Neuron (in vitro differentiated cells): ENCODE data around the gene IFT52.

Experiments
- H2AFZ ChIP-seq: one replicate; pipeline ENCODE4 v1.6.1; 2013; ENCODE audit warnings: low read depth, mild to moderate bottlenecking, inconsistent platforms, low read length, moderate library complexity
- H3K27me3 ChIP-seq: one replicate; pipeline ENCODE4 v1.6.1; 2013; ENCODE audit warnings: low read length; ENCODE audit not compliant: insufficient read depth
- H3K36me3 ChIP-seq: one replicate; pipeline ENCODE4 v1.6.1; 2013; ENCODE audit warnings: low read length; ENCODE audit not compliant: insufficient read depth
- H3K4me1 ChIP-seq: one replicate; pipeline ENCODE4 v1.6.1; 2013; ENCODE audit warnings: low read length; ENCODE audit not compliant: insufficient read depth
- H3K4me3 ChIP-seq: 2 replicates; pipeline ENCODE4 v1.5.1; 2013; ENCODE audit warnings: mild to moderate bottlenecking, low read length, moderate library complexity
- H3K9me3 ChIP-seq: one replicate; pipeline ENCODE4 v1.6.1; 2013; ENCODE audit warnings: low read length

Gene IFT52

DNA sequence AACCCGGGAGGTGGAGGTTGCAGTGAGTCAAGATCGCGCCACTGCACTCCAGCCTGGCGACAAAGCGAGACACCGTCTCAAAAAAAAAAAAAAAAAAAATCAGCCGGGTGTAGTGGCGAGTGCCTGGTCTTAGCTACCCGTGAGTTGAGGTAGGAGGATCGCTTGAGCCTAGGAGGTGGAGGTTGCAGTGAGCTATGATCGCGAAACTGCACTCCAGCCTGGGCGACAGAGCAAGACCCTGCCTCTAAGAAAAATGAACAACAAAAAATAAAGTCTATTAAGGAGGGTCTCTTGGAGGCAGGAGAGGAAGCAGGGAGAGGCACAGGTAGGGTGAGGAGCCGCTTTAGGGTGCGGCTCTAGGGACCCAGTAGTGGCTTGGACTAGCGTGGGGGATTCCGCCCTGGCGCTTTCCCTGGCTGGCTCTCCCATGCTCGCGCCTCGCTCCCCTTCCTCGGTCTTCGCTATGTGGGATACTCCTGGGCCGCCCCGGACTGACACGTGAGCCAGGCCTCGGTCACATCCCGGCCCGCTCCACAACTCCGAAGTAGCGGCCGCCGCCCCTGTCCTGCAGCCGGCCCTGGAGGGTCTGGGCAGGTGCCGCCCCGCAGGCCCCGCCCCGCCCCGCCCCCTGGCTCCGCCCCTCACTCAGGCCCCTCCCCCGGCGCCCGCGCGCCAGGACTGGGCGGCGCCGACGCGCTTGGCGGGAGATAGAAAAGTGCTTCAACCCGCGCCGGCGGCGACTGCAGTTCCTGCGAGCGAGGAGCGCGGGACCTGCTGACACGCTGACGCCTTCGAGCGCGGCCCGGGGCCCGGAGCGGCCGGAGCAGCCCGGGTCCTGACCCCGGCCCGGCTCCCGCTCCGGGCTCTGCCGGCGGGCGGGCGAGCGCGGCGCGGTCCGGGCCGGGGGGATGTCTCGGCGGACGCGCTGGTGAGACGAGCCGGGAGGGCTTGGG lies 75.9 kb downstream of the IFT52 start, which contains the start of gene MYBL2:
Gene MYBL2 (plus strand): TSS at position 739 of the 953 bp plus-strand sequence. CDS start 170 bp downstream, at position 909.
- Histone ChIP-seq H2AFZ (peak within 1 kb of the TSS; percentile 59), H3K27me3 (peaks cover 4% of the 10 kb centered on the region), H3K36me3 (peaks cover 9% of the 10 kb centered on the region), H3K9me3 (no peaks in the 10 kb centered on the region), H3K4me3 (peak within 1 kb of the TSS; percentile 57), H3K4me1 (peaks cover 4% of the 10 kb centered on the region)

DNA sequence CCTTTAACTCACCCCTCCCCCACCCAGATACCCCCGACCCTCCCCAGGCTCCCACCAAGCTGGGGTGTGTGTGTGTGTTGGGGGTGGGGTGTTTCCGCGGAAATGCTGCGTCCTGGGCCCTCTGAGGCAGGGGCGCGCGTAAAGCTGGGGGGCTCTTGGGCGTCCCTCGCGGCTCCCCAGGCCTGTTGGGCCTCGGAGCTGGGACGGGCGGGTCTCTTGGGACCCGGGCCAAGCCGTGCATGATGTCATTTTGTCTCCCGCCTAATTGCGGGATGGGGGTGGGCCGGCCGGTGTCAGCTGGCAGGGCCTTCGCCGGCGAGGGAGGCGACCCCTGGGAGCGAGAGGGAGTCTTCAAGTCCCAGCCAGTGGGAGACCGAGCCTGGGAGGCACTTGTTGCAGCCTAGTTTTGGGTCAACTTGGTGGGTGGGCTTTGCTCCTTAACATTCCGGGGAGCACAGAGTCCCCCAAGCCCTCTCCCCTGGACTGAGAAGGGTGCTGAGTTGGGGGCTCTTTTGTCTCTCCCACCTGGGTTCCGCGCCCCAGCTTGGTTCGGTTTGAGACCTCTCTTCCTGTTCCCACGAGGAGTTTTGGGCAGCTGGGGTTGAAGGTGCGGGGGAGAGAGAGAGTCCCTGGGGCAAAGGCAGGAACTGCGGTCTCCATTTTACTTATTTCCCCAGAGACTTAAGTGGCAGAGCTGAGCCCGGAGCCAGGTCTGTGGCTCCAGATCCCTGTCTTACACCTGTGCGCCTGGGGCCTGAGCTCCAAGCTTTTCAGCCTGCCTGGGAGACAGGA lies 76.8 kb downstream of the IFT52 start:
- H3K36me3 ChIP-seq = peaks cover 14% of the 10 kb centered on the region
- H3K27me3 ChIP-seq = peaks cover 4% of the 10 kb centered on the region
- H3K4me1 ChIP-seq = peaks cover 4% of the 10 kb centered on the region
- H3K9me3 ChIP-seq = no peaks in the 10 kb centered on the region
- peak overlapping the region; percentile 36 for H2AFZ ChIP-seq
- peak overlapping the region; percentile 57 for H3K4me3 ChIP-seq

DNA sequence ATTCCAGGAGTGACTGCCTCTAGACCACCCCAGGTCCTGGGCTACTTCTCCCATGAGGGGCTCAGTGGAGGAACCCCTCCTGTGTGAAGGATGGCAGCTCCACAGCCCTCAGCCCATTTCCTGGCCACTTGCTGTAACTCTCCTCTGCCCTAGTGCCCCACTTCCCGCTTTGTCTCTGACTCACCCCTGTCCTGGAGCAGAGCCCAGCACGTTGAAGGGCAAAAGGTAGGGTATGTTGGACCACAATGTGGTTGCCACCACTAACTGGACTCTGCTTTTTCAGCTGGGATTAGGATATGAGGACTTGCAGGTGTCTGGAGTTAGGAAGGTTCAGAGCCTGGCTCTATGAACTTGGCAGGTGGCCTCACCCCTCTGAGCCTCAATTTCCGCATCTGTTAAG lies 78.6 kb downstream of the IFT52 start:
- H3K4me1 ChIP-seq = peaks cover 4% of the 10 kb centered on the region
- H3K36me3 ChIP-seq = peaks cover 19% of the 10 kb centered on the region
- no peaks in the 10 kb centered on the region for H3K9me3 ChIP-seq
- H3K27me3 ChIP-seq = peaks cover 4% of the 10 kb centered on the region
- no peak overlapping the region for H2AFZ ChIP-seq
- H3K4me3 ChIP-seq = no peak overlapping the region

DNA sequence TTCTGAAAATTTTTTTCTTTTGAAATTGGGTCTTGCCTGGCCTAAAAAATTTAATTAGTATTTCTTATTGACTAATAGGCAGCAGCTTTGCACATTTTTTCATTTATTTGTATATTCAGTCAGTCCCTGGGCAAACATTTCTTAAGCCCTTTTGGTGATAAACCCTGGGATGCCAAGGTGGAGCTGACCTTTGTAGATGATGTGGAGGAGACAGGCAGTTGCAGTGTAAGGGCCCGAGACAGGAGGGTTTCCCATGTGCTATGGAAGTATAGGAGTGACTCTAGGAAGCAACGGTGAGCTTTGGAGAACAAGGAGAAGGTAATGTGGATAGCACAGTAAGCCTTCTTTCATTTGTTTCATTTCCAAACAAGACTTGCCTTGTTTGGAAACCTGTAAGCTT lies 79.7 kb downstream of the IFT52 start:
- H3K36me3 ChIP-seq = peaks cover 20% of the 10 kb centered on the region
- H3K4me3 ChIP-seq = no peak overlapping the region
- peaks cover 4% of the 10 kb centered on the region for H3K27me3 ChIP-seq
- peaks cover 4% of the 10 kb centered on the region for H3K4me1 ChIP-seq
- no peak overlapping the region for H2AFZ ChIP-seq
- no peaks in the 10 kb centered on the region for H3K9me3 ChIP-seq

DNA sequence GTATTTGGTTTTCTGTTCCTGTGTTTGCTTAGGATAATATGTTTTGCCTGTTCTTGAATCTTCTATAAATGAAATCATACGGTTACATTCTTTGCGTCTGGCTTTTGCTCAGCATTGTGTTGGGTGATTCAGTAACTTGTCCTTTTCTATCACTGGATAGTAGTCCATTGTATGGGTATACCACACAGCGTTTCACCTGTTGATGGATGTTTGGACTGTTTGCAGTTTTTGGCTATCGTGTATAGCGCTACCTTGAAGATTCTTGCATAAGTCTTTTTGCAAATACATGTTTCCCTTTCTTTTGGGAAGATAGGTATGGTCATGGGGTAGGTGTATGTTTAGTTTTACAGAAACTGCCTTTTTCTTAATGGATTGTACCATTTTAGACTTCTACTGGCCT lies 85.6 kb downstream of the IFT52 start:
- peaks cover 29% of the 10 kb centered on the region for H3K36me3 ChIP-seq
- H3K4me1 ChIP-seq = no peaks in the 10 kb centered on the region
- no peak overlapping the region for H2AFZ ChIP-seq
- H3K27me3 ChIP-seq = no peaks in the 10 kb centered on the region
- H3K9me3 ChIP-seq = peaks cover 2% of the 10 kb centered on the region
- no peak overlapping the region for H3K4me3 ChIP-seq

DNA sequence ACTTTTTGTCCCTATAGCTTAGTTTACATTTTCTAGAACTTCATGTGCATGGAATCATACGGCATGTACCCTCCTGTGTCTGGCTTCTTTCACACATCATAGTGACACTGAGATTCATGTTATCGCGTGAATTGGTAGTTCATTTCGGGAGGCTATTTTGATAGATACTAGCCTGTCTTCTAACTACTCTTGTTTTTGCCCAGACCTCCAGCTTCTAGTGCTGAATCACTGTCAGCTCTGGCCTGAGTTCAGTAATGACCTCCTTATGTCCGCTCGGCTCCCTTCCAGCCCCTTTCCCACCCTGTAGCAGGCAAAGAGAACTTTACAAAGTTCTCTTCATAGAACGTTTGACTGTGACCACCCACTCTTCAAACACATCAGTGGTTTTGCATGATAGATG lies 90.2 kb downstream of the IFT52 start:
- Histone ChIP-seq H3K4me3 (no peak overlapping the region), H3K27me3 (no peaks in the 10 kb centered on the region), H2AFZ (no peak overlapping the region), H3K9me3 (peaks cover 2% of the 10 kb centered on the region), H3K36me3 (peaks cover 34% of the 10 kb centered on the region), H3K4me1 (no peaks in the 10 kb centered on the region)

DNA sequence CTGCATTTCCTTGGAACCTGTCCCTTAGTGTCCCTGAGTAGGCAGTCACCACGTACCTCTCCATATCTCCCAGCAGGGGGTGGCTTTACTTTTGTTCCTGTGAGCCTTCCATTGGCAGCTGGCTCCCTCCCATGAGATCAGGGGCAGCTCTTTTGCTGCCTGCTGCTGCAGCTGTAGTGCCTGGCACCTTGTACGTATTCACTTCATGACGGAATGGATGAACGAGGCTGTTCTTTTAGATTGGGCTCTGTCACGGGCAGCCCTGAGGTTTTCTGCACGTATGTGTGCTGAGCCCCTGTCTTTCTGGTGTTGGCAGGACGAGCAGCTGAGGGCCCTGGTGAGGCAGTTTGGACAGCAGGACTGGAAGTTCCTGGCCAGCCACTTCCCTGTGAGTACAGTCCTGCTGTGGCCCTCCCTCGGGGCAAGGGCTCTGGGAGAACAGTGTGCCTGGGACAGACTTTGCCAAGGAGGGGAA lies 90.8 kb downstream of the IFT52 start:
- peaks cover 2% of the 10 kb centered on the region for H3K9me3 ChIP-seq
- H3K36me3 ChIP-seq = peaks cover 30% of the 10 kb centered on the region
- H3K4me3 ChIP-seq = no peak overlapping the region
- H2AFZ ChIP-seq = no peak overlapping the region
- H3K27me3 ChIP-seq = no peaks in the 10 kb centered on the region
- no peaks in the 10 kb centered on the region for H3K4me1 ChIP-seq

DNA sequence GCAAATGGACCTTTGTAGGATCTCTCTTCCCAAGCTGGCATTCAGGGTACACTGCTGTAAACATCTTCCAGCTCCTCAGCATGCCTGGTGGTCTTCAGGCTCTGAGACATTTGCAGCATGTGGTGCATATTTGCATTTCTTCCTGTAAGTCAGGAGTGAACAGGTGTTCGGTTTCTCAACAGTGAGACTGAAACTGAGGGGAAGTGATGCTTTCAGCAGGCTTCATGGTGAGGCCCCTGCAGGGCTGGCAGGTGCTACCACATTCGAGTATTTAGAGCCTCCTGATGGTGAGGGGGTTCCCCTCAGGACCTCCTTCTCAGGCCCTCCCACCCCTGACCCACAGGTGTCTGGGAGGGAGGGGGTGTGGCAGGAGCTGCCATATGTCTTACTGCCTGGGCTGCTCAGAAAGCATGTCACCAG lies 91.3 kb downstream of the IFT52 start:
- Histone ChIP-seq H3K4me3 (no peak overlapping the region), H3K27me3 (no peaks in the 10 kb centered on the region), H3K4me1 (no peaks in the 10 kb centered on the region), H3K9me3 (peaks cover 2% of the 10 kb centered on the region), H2AFZ (no peak overlapping the region), H3K36me3 (peaks cover 32% of the 10 kb centered on the region)

DNA sequence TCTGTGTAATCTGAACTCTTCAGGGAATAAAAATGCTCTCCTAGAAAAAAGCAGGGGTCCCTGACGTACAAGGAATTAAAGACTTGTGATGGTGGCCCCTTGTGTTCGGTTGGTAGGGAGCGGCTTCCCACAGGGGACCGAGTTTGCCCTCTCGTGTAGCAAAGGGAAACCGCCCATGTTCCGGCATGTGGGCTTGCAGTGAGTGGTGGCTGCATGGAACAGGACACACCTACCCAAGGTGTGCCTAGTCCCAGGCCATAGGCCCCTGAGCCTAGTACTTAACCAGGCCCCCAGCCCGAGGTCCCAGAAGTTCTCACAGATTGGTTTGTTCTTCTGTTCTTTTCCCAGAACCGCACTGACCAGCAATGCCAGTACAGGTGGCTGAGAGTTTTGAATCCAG lies 91.7 kb downstream of the IFT52 start:
- peaks cover 29% of the 10 kb centered on the region for H3K36me3 ChIP-seq
- peaks cover 2% of the 10 kb centered on the region for H3K9me3 ChIP-seq
- H2AFZ ChIP-seq = no peak overlapping the region
- H3K4me3 ChIP-seq = no peak overlapping the region
- no peaks in the 10 kb centered on the region for H3K4me1 ChIP-seq
- no peaks in the 10 kb centered on the region for H3K27me3 ChIP-seq

DNA sequence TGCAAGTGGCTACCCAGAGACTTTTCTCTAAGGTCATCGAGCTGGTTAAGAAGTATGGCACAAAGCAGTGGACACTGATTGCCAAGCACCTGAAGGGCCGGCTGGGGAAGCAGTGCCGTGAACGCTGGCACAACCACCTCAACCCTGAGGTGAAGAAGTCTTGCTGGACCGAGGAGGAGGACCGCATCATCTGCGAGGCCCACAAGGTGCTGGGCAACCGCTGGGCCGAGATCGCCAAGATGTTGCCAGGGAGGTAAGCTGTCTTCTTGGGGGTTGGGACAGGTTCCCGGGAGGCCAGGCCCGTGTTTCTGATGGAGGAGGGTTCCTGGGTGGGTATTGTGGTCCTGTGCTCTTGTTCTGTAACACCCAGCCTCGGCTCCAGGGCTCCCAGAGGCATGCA lies 96.1 kb downstream of the IFT52 start:
- Histone ChIP-seq H3K4me3 (no peak overlapping the region), H3K4me1 (no peaks in the 10 kb centered on the region), H3K9me3 (no peaks in the 10 kb centered on the region), H3K27me3 (no peaks in the 10 kb centered on the region), H2AFZ (no peak overlapping the region), H3K36me3 (peaks cover 21% of the 10 kb centered on the region)

DNA sequence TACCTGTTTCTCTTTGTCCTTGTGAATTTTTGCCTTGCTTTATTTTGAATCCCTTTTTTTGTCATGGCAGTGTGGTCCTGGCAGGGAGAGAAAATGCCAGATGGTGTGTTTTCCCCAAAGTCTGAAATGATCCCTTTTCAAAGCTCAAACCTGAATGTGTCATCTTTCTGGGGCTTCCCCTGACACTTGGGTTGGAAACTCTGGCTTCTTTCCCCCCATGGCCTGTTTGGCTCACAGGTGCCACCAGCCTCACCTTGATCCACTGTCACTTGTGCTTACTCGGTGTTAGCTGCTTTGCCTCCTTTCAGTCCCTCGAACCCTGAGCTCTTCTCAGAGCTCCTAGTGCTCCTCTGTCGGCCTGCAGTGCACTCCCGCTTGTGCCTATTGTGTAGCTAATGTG lies 98.4 kb downstream of the IFT52 start:
- Histone ChIP-seq H3K4me1 (no peaks in the 10 kb centered on the region), H3K9me3 (no peaks in the 10 kb centered on the region), H3K36me3 (peaks cover 16% of the 10 kb centered on the region), H3K27me3 (no peaks in the 10 kb centered on the region), H3K4me3 (no peak overlapping the region), H2AFZ (no peak overlapping the region)

DNA sequence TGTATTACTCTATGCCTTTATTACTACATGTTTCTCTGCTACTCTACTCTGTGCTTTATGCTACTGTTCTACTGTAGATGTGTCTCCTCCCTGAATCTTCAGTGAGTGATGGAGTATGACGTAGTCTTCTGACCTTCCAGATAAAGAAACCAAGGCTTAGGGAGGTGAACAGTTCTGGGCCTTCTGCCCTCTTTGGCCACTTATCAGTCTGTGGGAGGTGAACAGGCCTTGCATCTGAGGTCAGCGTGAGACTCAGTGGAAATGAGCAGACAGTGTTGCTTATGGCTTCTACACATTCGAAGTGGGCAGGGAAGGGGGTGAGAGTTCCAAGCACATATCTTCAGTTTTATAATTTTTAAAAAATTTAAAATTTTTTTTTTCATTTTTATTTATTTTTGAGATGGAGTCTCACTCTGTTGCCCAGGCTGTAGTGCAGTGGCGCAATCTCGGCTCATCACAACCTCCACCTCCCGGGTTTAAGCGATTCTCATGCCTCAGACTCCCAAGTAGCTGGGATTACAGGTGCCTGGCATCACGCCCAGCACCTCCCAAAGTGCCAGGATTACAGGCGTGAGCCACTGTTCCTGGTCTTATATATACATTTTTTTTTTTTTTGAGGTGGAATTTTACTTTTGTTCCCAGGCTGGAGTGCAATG lies 100.3 kb downstream of the IFT52 start:
- Histone ChIP-seq H2AFZ (no peak overlapping the region), H3K27me3 (no peaks in the 10 kb centered on the region), H3K36me3 (peaks cover 22% of the 10 kb centered on the region), H3K4me1 (no peaks in the 10 kb centered on the region), H3K4me3 (no peak overlapping the region), H3K9me3 (no peaks in the 10 kb centered on the region)
